Fibroblast of lung (primary cell): ENCODE results near the gene RNF31.

Source experiments
- CTCF ChIP-seq, 2 donors: IDR thresholded peaks in 1 of 2; conservative IDR thresholded peaks in 1 of 2; 1 replicate in 1 of 2; 2 replicates in 1 of 2; pipeline ENCODE4 v1.5.1; 2011 to 2012; ENCODE audit warnings: low read length in 2 of 2, control low read depth in 1 of 2, inconsistent platforms in 1 of 2, low read depth in 1 of 2, mild to moderate bottlenecking in 1 of 2
- EZH2 ChIP-seq: IDR thresholded peaks from 2 replicates; pipeline ENCODE4 v1.5.1; 2012; ENCODE audit warnings: low read length, control low read depth, mild to moderate bottlenecking; ENCODE audit errors: missing control alignments

- TF ChIP-seq CTCF (conservative IDR thresholded peaks at IDR 0.05 in 1 of 2, IDR thresholded peaks at IDR 0.05 in 1 of 2; ENCODE audit: low read depth in 1 of 2, low read length in 2 of 2) (no peak), EZH2 (no peak)
Observed at GRCh38 chr14:24147761-24148428, 597 bp downstream of the RNF31 start.
